ENCODE results near the gene RSRC1.

RSRC1 gene

DNA sequence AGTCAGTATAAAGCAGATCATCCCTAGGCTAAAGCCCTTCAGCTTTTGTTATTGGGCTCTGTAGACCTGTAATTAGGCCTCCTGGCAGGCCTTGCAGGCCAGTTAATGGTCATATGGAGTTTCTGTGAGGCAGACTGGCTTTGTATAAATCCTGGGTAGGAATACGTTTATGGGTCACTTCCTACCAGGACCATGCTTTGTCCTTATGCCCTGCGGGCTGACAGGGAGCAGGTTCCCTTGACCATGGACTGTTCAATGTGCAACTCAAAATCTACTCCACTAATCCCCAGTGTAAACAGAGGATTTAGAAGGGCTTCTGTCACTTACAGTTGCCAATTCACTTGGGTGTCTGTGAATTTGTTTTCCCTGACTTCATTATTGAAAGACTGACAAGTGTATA lies 258.4 kb downstream of the RSRC1 start:
- Histone ChIP-seq H3K4me3 (ENCODE audit: low read length) (no peak overlapping the region), H3K36me3 (ENCODE audit: insufficient read depth, low read length) (no peaks in the 10 kb centered on the region), H3K9ac (ENCODE audit: low read depth, low read length) (no peak overlapping the region), H3K27ac (ENCODE audit: low read depth, low read length) (no peak overlapping the region), H3K27me3 (ENCODE audit: insufficient read depth, low read length) (no peaks in the 10 kb centered on the region), H3K9me3 (ENCODE audit: insufficient read depth, low read depth, low read length) (no peaks in the 10 kb centered on the region), H3K4me1 (ENCODE audit: insufficient read depth, low read length) (no peaks in the 10 kb centered on the region)
- 83% methylated on average over 2 of the region's 2 CpGs for WGBS

DNA sequence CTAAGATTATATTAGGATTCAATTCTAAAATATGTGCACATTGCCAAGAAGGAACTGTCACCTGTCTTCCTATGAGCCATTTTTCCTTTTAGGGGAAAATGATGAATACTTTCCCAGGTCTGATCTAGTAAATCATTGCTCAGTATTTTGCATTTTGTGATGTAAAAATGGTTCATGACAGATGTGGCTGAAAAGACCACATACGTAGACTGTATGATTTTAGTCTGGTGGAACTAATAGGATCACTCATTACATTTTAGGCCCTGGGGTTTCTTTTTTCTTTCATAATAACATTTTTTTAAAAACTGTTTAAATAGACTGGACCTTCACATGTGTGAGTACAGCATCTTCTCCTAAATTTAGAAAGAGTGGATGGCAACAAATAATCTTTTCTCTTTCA lies 259.4 kb downstream of the RSRC1 start:
- Histone ChIP-seq H3K27me3 (ENCODE audit: insufficient read depth, low read length) (no peaks in the 10 kb centered on the region), H3K9me3 (ENCODE audit: insufficient read depth, low read depth, low read length) (no peaks in the 10 kb centered on the region), H3K9ac (ENCODE audit: low read depth, low read length) (no peak overlapping the region), H3K4me3 (ENCODE audit: low read length) (no peak overlapping the region), H3K27ac (ENCODE audit: low read depth, low read length) (no peak overlapping the region), H3K36me3 (ENCODE audit: insufficient read depth, low read length) (no peaks in the 10 kb centered on the region), H3K4me1 (ENCODE audit: insufficient read depth, low read length) (no peaks in the 10 kb centered on the region)
- WGBS = 82% methylated on average over 1 of the region's 1 CpG

DNA sequence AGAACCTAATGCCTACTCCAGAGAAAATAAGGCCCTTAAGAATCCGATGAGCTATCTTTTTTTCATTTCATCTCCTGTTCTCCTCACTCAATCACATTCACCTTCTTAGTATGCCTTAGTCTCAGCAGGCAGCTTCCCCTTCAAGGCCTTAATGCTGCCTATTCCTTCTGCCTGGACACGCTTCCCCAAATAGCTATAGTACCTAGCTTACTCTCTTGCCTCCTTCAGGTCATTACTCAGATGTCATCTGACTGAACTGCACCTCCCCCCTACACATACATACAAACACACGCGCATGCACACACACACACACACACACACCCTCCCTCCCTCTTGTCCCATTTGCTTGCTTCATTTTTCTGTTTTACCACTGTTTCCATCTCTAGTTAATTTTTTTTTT lies 269.6 kb downstream of the RSRC1 start:
- Histone ChIP-seq H3K36me3 (ENCODE audit: insufficient read depth, low read length) (no peaks in the 10 kb centered on the region), H3K4me3 (ENCODE audit: low read length) (no peak overlapping the region), H3K9me3 (ENCODE audit: insufficient read depth, low read depth, low read length) (no peaks in the 10 kb centered on the region), H3K27ac (ENCODE audit: low read depth, low read length) (no peak overlapping the region), H3K4me1 (ENCODE audit: insufficient read depth, low read length) (no peaks in the 10 kb centered on the region), H3K9ac (ENCODE audit: low read depth, low read length) (no peak overlapping the region), H3K27me3 (ENCODE audit: insufficient read depth, low read length) (no peaks in the 10 kb centered on the region)
- 87% methylated on average over 4 of the region's 4 CpGs for WGBS

DNA sequence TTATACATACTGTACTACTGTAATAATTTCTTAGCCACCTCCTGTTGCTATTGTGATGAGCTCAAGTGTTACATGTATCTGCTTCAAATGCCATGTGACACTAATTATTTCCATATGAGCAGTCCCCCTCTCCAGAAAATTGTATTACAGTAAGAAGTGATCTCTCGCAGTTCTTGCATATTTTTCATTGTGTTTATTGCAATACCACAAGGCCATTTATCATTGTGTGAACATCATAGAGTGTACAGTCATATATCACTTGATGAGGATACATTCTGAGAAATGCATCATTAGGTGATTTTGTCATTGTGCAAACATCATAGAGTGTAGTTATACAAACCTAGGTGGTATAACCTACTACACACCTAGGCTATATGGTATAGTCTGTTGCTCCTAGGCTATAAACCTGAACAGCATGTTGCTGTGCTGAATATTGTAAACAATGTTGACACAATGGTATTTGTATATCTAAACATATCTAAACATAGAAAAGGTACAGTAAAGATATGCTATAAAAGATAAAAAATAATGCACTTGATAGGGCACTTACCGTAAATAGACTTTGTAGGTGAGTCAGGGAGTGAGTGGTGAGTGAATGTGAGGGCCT lies 271.5 kb downstream of the RSRC1 start:
- 100% methylated on average over 1 of the region's 2 CpGs for WGBS
- H3K9ac ChIP-seq (ENCODE audit: low read depth, low read length) = no peak overlapping the region
- no peaks in the 10 kb centered on the region for H3K4me1 ChIP-seq (ENCODE audit: insufficient read depth, low read length)
- no peak overlapping the region for H3K4me3 ChIP-seq (ENCODE audit: low read length)
- no peaks in the 10 kb centered on the region for H3K9me3 ChIP-seq (ENCODE audit: insufficient read depth, low read depth, low read length)
- H3K36me3 ChIP-seq (ENCODE audit: insufficient read depth, low read length) = no peaks in the 10 kb centered on the region
- no peak overlapping the region for H3K27ac ChIP-seq (ENCODE audit: low read depth, low read length)
- H3K27me3 ChIP-seq (ENCODE audit: insufficient read depth, low read length) = no peaks in the 10 kb centered on the region

DNA sequence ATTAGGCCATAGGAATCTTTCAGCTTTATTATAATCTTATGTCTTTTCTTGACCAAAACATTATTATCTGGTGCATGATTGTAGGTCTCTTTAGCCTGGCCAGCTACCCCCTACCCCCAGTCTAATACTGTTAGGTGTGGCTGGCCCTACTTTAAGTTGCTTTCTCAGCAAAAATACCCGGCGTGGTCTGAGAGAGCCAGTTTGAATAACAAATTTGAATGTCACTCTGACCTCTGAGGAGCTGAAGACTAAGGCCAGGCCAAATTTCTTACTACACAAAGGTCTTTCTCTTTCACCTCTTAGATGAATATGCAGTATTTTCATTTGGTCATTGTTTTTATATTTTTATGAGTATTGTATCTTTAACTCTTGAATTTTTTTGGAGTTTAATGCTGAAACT lies 272.6 kb downstream of the RSRC1 start:
- Histone ChIP-seq H3K4me1 (ENCODE audit: insufficient read depth, low read length) (no peaks in the 10 kb centered on the region), H3K27ac (ENCODE audit: low read depth, low read length) (no peak overlapping the region), H3K9me3 (ENCODE audit: insufficient read depth, low read depth, low read length) (no peaks in the 10 kb centered on the region), H3K9ac (ENCODE audit: low read depth, low read length) (no peak overlapping the region), H3K4me3 (ENCODE audit: low read length) (no peak overlapping the region), H3K27me3 (ENCODE audit: insufficient read depth, low read length) (no peaks in the 10 kb centered on the region), H3K36me3 (ENCODE audit: insufficient read depth, low read length) (no peaks in the 10 kb centered on the region)
- WGBS = 91% methylated on average over 2 of the region's 2 CpGs

DNA sequence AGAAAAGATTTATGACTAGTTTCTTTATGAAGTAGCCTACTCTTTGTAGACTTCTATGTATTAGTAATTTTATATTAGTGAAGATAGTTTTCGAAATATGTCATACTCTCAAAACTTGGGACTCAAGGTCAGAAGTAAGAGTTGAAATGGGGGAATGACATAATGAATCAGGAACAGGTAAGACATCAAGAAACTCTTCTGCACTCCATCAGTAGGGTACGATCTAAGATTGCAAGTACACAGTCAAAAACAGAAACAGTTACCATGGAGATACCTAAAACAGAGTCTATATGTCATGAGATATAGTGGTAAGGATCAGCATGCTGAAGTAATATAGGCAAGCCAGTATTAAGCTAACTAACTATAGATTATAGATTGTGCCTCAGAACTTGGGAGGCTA lies 274.1 kb downstream of the RSRC1 start:
- Histone ChIP-seq H3K4me3 (ENCODE audit: low read length) (no peak overlapping the region), H3K27ac (ENCODE audit: low read depth, low read length) (no peak overlapping the region), H3K4me1 (ENCODE audit: insufficient read depth, low read length) (no peaks in the 10 kb centered on the region), H3K27me3 (ENCODE audit: insufficient read depth, low read length) (no peaks in the 10 kb centered on the region), H3K36me3 (ENCODE audit: insufficient read depth, low read length) (no peaks in the 10 kb centered on the region), H3K9ac (ENCODE audit: low read depth, low read length) (no peak overlapping the region), H3K9me3 (ENCODE audit: insufficient read depth, low read depth, low read length) (no peaks in the 10 kb centered on the region)
- WGBS = 100% methylated on average over 1 of the region's 2 CpGs

DNA sequence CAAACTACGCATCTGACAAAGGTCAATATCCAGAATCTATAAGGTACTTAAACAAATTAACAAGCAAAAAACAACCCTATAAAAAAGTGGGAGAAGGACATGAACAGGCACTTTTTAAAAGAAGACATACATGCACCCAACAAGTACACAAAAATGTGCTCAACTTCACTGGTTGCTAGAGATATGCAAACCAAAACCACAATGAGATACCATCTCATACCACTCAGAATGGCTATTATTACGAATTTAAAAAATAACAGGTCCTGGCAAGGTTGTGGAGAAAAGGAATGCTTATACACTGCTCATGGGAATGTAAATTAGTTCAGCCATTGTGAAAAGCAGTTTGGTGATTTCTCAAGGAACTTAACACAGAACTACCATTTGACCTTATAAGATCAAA lies 285.5 kb downstream of the RSRC1 start:
- H3K36me3 ChIP-seq (ENCODE audit: insufficient read depth, low read length) = no peaks in the 10 kb centered on the region
- no peak overlapping the region for H3K4me3 ChIP-seq (ENCODE audit: low read length)
- H3K4me1 ChIP-seq (ENCODE audit: insufficient read depth, low read length) = no peaks in the 10 kb centered on the region
- H3K27ac ChIP-seq (ENCODE audit: low read depth, low read length) = no peak overlapping the region
- 73% methylated on average over 2 of the region's 2 CpGs for WGBS
- H3K27me3 ChIP-seq (ENCODE audit: insufficient read depth, low read length) = no peaks in the 10 kb centered on the region
- peaks cover 15% of the 10 kb centered on the region for H3K9me3 ChIP-seq (ENCODE audit: insufficient read depth, low read depth, low read length)
- H3K9ac ChIP-seq (ENCODE audit: low read depth, low read length) = no peak overlapping the region

DNA sequence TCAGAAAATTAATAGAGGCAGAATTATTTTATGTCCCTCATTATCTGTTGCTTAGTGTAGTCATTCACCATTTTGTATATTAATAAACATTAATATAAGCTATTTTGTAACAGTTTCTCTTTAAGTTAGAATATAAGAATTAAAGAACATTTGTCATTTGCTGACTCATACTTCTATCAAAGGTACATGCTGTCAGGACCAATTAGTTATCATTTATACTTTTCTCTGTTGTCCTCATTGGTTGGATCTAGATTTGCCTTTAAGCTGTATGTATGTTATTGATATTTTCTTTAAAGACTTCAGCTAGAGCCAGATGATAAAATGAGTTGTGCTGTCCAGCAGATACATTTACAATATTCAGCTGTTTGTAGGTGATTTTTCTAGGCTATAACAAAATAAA lies 292.7 kb downstream of the RSRC1 start:
- Histone ChIP-seq H3K4me1 (ENCODE audit: insufficient read depth, low read length) (peaks cover 3% of the 10 kb centered on the region; the same call in 1 of the 2 replicates), H3K9ac (ENCODE audit: low read depth, low read length) (no peak overlapping the region), H3K9me3 (ENCODE audit: insufficient read depth, low read depth, low read length) (no peaks in the 10 kb centered on the region), H3K27me3 (ENCODE audit: insufficient read depth, low read length) (no peaks in the 10 kb centered on the region), H3K27ac (ENCODE audit: low read depth, low read length) (no peak overlapping the region), H3K4me3 (ENCODE audit: low read length) (no peak overlapping the region), H3K36me3 (ENCODE audit: insufficient read depth, low read length) (no peaks in the 10 kb centered on the region)

DNA sequence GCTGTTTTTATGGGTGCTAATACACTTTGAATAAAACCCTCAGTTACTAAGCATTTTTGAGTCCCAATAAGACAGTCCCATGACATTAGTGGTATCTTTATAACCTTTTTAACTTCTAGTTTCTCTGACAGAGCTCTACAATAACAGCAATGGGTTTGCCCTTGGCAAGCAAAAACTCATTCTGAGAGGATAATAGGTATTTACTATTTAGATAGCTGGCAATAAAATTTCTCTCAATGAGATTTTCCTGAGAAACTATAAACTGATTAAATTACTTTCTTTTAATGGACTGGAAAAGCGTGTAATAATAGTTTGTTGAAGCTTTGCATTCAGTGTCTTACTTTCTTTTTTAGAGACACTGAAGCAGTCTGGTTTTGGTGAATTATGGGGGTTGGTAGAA lies 293.1 kb downstream of the RSRC1 start:
- no peaks in the 10 kb centered on the region for H3K27me3 ChIP-seq (ENCODE audit: insufficient read depth, low read length)
- no peak overlapping the region for H3K4me3 ChIP-seq (ENCODE audit: low read length)
- H3K36me3 ChIP-seq (ENCODE audit: insufficient read depth, low read length) = no peaks in the 10 kb centered on the region
- no peaks in the 10 kb centered on the region for H3K9me3 ChIP-seq (ENCODE audit: insufficient read depth, low read depth, low read length)
- no peak overlapping the region for H3K27ac ChIP-seq (ENCODE audit: low read depth, low read length)
- H3K4me1 ChIP-seq (ENCODE audit: insufficient read depth, low read length) = peaks cover 3% of the 10 kb centered on the region; the same call in 1 of the 2 replicates
- 71% methylated on average over 1 of the region's 1 CpG for WGBS
- no peak overlapping the region for H3K9ac ChIP-seq (ENCODE audit: low read depth, low read length)

DNA sequence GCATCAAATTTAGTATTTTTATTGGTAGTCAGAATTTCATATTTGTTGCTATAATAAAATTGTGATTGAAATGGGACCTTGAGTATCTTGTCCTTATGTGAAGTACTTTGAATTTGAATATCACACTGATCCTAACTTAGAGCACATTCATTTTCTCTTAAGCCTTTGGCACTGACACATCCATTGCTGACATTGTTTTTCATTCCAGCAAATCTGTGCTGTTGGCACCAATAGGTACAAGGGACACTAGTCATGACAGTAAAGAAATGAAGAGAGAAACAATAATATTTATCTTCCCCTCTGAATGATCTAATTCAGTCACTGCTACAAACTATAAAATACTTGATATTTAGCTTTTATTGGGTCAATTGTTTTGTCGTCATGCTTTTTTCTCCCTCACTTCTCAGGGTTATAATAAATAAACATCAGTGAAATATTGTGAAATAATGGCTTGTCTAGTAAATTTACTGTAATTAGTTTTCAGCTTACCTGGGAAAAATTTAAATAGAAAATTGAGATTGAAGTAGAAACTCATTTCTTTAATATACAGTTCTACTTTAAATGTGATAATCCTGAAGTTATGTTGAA lies 294.3 kb downstream of the RSRC1 start:
- Histone ChIP-seq H3K4me3 (ENCODE audit: low read length) (no peak overlapping the region), H3K9ac (ENCODE audit: low read depth, low read length) (no peak overlapping the region), H3K27ac (ENCODE audit: low read depth, low read length) (no peak overlapping the region), H3K36me3 (ENCODE audit: insufficient read depth, low read length) (no peaks in the 10 kb centered on the region), H3K4me1 (ENCODE audit: insufficient read depth, low read length) (peaks cover 3% of the 10 kb centered on the region; the same call in 1 of the 2 replicates), H3K27me3 (ENCODE audit: insufficient read depth, low read length) (no peaks in the 10 kb centered on the region), H3K9me3 (ENCODE audit: insufficient read depth, low read depth, low read length) (no peaks in the 10 kb centered on the region)
- no CpG with 5 or more reads among the region's 1 CpG for WGBS

DNA sequence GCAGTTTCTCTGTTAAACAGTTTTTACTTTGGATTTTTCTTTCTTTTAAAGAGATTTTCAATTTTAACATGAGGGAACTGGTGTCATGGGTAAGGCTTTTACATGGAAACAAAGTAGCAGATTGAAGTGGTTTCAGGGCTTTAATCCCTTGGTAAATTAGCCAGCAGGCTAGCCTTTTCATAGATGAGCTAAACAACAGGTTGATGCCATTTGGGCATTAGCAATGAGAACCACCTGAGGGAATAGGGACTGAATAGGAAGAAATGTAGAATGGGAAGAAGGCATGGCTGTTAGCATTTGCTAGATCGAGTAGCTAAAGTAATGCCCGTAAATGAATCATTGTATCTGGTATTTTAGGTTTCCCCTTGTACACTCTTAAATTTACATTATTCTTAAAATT lies 295.6 kb downstream of the RSRC1 start:
- no peaks in the 10 kb centered on the region for H3K36me3 ChIP-seq (ENCODE audit: insufficient read depth, low read length)

More for the DNA sequence above, 295.6 kb downstream of the RSRC1 start:
- no peaks in the 10 kb centered on the region for H3K27me3 ChIP-seq (ENCODE audit: insufficient read depth, low read length)
- H3K4me3 ChIP-seq (ENCODE audit: low read length) = no peak overlapping the region
- WGBS = no CpG with 5 or more reads among the region's 2 CpGs
- H3K27ac ChIP-seq (ENCODE audit: low read depth, low read length) = no peak overlapping the region
- no peaks in the 10 kb centered on the region for H3K9me3 ChIP-seq (ENCODE audit: insufficient read depth, low read depth, low read length)
- no peak overlapping the region for H3K9ac ChIP-seq (ENCODE audit: low read depth, low read length)
- peaks cover 3% of the 10 kb centered on the region; the same call in 1 of the 2 replicates for H3K4me1 ChIP-seq (ENCODE audit: insufficient read depth, low read length)

Data from HUES64 (cell line).